Measurements from ENCODE around the gene ASS1.

ASS1 gene

DNA sequence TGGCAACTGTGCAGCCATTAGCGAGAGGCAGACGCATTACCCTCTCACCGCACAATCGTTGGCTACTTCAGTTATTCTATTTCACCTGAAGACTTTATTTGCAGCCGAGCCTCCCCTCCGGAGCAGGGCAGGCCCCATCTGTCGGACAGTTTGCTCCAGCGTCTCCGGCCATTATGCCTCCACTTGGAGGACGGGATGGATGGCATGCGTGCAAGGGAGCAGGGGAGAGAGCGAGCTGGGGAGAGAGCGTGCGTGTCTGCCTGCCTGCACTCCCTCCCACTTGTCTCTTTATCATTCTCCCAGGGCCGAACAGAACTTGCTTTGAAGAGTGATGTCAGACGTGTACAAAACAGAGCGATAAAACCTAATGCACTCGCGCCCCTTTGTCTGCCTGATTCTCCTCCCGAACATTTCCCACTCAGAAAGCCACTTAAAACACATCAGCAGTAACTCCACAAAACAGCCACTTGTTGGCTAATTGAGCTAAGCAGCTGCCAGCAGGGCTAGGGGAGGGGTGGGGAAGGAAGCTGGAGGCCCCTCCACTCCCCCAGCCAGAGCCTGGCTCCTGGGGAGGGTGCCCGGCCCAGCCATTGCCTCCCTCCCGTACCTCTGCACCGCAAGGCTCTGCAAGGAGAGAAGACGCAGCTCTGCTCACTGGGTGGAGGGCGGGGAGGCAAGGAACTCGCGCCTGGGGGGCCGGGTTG lies 91.2 kb downstream of the ASS1 start:
- Histone ChIP-seq H3K9ac (ENCODE audit: low read length) (no peak overlapping the region), H3K27me3 (ENCODE audit: control insufficient read depth, insufficient read depth, low read length) (peaks cover 26% of the 10 kb centered on the region), H3K9me3 (ENCODE audit: control insufficient read depth, insufficient read depth, low read depth, low read length) (no peaks in the 10 kb centered on the region), H3K36me3 (ENCODE audit: control insufficient read depth, insufficient read depth, low read length) (no peaks in the 10 kb centered on the region), H3K27ac (ENCODE audit: low read depth, low read length) (no peak overlapping the region), H3K4me3 (ENCODE audit: low read depth, low read length) (peak overlapping the region; percentile 12; the same call in 1 of the 2 replicates), H3K4me1 (ENCODE audit: control insufficient read depth, insufficient read depth, low read length) (peaks cover 28% of the 10 kb centered on the region)

DNA sequence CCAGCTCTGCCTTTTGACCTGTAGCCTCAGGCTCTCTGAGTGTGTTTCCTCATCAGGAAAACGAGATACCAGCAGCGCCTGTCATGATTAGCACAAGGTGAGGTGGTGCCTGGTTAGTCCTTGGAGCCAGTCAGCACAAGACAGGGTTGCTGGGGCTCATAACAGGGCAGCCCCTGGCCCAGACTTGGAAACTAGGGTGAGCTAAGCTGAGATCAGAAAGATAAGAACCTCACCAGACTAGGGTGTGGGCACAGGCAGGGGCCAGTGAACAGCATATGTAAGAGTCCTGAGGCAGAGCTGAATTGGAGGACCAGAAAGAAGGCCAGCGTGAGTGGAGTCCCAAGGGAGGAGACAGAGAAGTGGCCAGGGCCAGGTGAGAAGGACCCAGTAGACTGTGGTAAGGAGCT lies 91.9 kb downstream of the ASS1 start:
- no peaks in the 10 kb centered on the region for H3K9me3 ChIP-seq (ENCODE audit: control insufficient read depth, insufficient read depth, low read depth, low read length)
- H3K4me3 ChIP-seq (ENCODE audit: low read depth, low read length) = no peak overlapping the region
- H3K4me1 ChIP-seq (ENCODE audit: control insufficient read depth, insufficient read depth, low read length) = peaks cover 28% of the 10 kb centered on the region
- H3K27me3 ChIP-seq (ENCODE audit: control insufficient read depth, insufficient read depth, low read length) = peaks cover 26% of the 10 kb centered on the region
- no peak overlapping the region for H3K9ac ChIP-seq (ENCODE audit: low read length)
- H3K36me3 ChIP-seq (ENCODE audit: control insufficient read depth, insufficient read depth, low read length) = no peaks in the 10 kb centered on the region
- H3K27ac ChIP-seq (ENCODE audit: low read depth, low read length) = no peak overlapping the region

DNA sequence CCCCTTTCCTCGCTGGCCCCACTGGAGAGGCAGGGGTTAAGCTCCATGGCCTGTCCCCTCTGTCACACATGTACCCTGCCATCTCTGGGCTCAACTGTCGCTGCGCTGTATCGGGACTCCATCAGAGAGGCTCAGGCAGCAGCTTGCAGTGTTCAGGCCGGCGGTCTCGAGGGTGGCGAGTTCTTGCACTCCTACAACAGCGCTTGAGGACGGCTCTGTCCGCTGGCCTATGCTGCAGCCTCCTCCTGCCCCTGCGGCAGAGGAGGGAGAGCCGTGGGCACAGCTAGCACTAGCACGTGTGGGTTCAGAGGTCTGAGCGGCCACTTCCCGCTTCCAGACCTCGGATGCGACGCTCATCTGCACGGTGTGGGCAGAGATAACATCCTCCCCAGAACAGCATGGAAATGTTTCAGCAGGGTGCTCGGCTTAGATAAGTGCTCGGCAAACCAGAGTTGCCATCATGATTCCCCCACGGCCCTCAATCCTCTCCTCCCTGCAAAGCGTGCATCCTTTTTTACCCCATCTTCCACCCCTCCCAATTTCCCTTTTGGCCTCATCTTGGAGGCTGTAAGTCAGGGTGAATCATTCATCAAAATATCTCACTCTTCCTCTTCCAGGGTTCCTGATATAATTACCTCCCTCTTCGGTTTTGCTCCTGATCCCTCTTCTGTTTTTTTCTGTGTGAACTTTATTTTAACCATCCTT lies 92.7 kb downstream of the ASS1 start:
- Histone ChIP-seq H3K4me3 (ENCODE audit: low read depth, low read length) (no peak overlapping the region), H3K27me3 (ENCODE audit: control insufficient read depth, insufficient read depth, low read length) (peaks cover 26% of the 10 kb centered on the region), H3K4me1 (ENCODE audit: control insufficient read depth, insufficient read depth, low read length) (peaks cover 25% of the 10 kb centered on the region), H3K36me3 (ENCODE audit: control insufficient read depth, insufficient read depth, low read length) (no peaks in the 10 kb centered on the region), H3K9me3 (ENCODE audit: control insufficient read depth, insufficient read depth, low read depth, low read length) (no peaks in the 10 kb centered on the region), H3K27ac (ENCODE audit: low read depth, low read length) (no peak overlapping the region), H3K9ac (ENCODE audit: low read length) (no peak overlapping the region)

DNA sequence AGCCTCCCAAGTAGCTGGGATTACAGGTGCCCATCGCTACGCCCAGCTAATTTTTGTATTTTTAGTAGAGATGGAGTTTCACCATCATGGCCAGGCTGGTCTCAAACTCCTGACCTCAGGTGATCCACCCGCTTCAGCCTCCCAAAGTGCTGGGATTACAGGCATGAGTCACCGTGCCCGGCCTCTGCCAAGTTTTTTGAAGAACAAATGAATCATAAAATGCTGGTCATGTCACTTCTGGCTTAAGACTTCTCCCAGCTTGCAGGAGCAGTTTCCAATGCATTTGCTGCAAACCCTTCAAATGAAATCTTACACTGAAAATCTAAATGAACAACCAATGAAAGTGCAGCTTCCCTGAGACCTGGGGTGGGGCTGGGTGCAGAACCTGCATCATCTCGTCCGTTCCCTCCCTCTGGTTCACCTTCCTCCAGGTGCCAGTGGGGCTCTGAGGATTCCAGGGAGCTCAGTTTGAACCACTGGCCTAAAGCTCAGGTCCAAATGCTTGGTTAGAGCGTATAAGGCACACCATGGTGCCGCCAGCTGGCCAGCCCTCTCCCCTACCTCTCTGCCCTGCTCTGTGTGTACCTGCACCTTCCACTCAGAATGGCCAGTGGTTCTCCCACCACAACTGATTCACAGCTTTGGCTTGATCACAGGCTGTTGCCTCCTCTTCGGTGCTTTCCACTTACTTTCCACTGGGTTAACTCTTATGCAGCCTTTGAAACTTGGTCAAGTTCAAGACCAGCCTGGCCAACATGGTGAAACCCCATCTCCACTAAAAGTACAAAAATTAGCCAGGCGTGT lies 94.9 kb downstream of the ASS1 start:
- peaks cover 22% of the 10 kb centered on the region for H3K27me3 ChIP-seq (ENCODE audit: control insufficient read depth, insufficient read depth, low read length)
- no peak overlapping the region for H3K27ac ChIP-seq (ENCODE audit: low read depth, low read length)
- no peaks in the 10 kb centered on the region for H3K9me3 ChIP-seq (ENCODE audit: control insufficient read depth, insufficient read depth, low read depth, low read length)
- H3K9ac ChIP-seq (ENCODE audit: low read length) = no peak overlapping the region
- no peaks in the 10 kb centered on the region for H3K36me3 ChIP-seq (ENCODE audit: control insufficient read depth, insufficient read depth, low read length)
- H3K4me3 ChIP-seq (ENCODE audit: low read depth, low read length) = no peak overlapping the region
- H3K4me1 ChIP-seq (ENCODE audit: control insufficient read depth, insufficient read depth, low read length) = peaks cover 36% of the 10 kb centered on the region

DNA sequence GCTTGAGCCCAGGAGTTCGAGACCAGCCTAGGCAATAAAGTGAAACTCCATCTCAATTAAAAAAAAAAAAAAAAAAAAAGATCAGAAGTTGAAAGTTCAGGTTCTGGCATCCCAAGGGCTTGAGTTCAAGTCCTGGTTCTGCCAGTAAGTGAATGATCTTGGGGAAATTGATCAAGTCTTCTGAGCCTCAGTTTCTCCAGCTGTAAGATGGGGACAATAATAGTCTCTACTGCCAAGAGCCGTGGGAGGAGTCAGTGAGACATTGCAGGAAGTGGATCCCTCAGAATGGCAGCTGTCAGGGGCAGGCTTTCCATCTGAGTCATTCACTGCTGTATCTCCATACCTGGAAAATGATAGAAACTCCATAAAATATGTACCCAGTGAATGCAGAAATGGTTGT lies 96.8 kb downstream of the ASS1 start:
- Histone ChIP-seq H3K27me3 (ENCODE audit: control insufficient read depth, insufficient read depth, low read length) (peaks cover 18% of the 10 kb centered on the region), H3K9ac (ENCODE audit: low read length) (no peak overlapping the region), H3K9me3 (ENCODE audit: control insufficient read depth, insufficient read depth, low read depth, low read length) (no peaks in the 10 kb centered on the region), H3K4me3 (ENCODE audit: low read depth, low read length) (no peak overlapping the region), H3K36me3 (ENCODE audit: control insufficient read depth, insufficient read depth, low read length) (no peaks in the 10 kb centered on the region), H3K27ac (ENCODE audit: low read depth, low read length) (no peak overlapping the region), H3K4me1 (ENCODE audit: control insufficient read depth, insufficient read depth, low read length) (peaks cover 29% of the 10 kb centered on the region)

DNA sequence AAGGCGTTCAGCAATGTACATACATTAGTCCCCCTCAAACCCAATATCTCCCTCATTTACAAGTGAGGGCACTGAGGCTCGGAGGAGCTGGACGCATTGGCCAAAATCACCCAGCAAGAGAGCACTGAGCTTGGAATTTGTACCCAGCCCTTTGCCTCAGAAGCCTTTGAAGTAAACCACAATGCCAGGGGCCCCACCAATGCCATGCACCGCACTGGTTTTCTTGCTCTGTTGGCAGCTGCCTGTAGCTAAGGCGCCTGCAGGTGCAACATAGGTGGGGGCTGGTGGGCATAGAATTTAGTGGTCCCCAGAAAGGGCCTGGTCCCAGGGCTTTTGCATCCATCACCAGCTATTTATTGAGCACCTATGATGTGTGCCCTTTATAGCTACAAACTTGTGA lies 97.3 kb downstream of the ASS1 start:
- H3K4me3 ChIP-seq (ENCODE audit: low read depth, low read length) = no peak overlapping the region
- no peak overlapping the region for H3K9ac ChIP-seq (ENCODE audit: low read length)
- H3K27ac ChIP-seq (ENCODE audit: low read depth, low read length) = no peak overlapping the region
- no peaks in the 10 kb centered on the region for H3K9me3 ChIP-seq (ENCODE audit: control insufficient read depth, insufficient read depth, low read depth, low read length)
- peaks cover 29% of the 10 kb centered on the region for H3K4me1 ChIP-seq (ENCODE audit: control insufficient read depth, insufficient read depth, low read length)
- H3K27me3 ChIP-seq (ENCODE audit: control insufficient read depth, insufficient read depth, low read length) = peaks cover 13% of the 10 kb centered on the region; the same call in 1 of the 2 replicates
- no peaks in the 10 kb centered on the region for H3K36me3 ChIP-seq (ENCODE audit: control insufficient read depth, insufficient read depth, low read length)

DNA sequence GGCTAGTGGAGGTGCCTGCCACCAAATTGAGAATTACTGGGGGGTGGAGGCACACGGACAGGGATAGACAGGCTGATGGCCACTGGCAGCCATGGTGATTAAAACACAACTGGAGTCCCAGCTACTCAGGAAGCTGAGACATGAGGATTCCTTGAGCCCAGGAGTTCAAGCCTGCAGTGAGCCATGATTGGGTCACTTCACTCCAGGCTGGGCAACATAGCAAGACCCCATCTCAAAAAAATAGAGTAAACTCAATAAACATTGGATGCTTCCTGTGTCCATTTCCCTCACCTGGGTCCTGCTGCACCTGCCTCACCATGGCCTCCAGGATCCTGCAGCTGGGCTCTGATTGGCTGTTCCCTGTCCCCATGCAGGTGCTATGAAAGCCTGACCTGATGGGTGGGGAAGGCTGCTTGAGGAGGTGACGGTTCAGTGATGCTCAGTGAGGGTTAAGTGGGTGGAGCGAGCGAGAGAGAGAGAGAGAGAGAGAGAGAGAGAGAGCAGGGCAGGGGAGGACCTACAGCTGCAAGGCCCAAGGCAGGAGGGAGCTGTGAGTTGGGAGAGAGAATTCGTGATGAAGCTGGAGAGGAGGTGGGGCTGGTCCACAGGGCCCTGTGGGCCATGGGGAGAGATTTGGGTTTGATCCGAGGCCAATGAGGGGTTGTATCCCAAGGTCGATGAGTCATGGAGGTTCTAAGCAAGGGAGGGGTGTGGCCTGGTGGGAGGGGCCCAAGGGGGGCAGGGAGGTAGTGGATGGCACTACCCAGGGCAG lies 97.9 kb downstream of the ASS1 start:
- Histone ChIP-seq H3K27me3 (ENCODE audit: control insufficient read depth, insufficient read depth, low read length) (peaks cover 13% of the 10 kb centered on the region; the same call in 1 of the 2 replicates), H3K4me1 (ENCODE audit: control insufficient read depth, insufficient read depth, low read length) (peaks cover 24% of the 10 kb centered on the region), H3K27ac (ENCODE audit: low read depth, low read length) (no peak overlapping the region), H3K36me3 (ENCODE audit: control insufficient read depth, insufficient read depth, low read length) (no peaks in the 10 kb centered on the region), H3K9ac (ENCODE audit: low read length) (no peak overlapping the region), H3K9me3 (ENCODE audit: control insufficient read depth, insufficient read depth, low read depth, low read length) (no peaks in the 10 kb centered on the region), H3K4me3 (ENCODE audit: low read depth, low read length) (no peak overlapping the region)

DNA sequence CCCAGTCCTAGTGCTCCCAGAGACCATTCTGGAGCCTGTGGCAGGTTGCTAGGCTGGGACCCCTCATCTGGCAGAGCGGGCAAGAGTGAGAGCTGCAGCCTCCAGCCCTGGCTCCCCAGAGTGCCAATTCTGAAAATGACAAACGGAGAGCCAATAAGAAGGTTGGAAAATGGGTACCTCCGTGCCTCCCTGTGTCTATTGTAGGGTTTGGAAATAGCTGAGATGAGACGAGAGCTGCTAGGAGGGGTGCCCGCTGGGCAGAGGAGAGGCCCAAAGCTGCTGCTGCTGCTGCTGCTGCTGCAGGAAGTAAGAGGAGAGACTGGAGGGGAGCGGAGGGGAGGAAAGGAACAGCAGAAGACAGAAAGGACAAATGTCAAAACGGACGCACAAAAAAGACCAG lies 98.6 kb downstream of the ASS1 start:
- Histone ChIP-seq H3K9ac (ENCODE audit: low read length) (no peak overlapping the region), H3K27ac (ENCODE audit: low read depth, low read length) (no peak overlapping the region), H3K36me3 (ENCODE audit: control insufficient read depth, insufficient read depth, low read length) (no peaks in the 10 kb centered on the region), H3K4me3 (ENCODE audit: low read depth, low read length) (no peak overlapping the region), H3K9me3 (ENCODE audit: control insufficient read depth, insufficient read depth, low read depth, low read length) (no peaks in the 10 kb centered on the region), H3K4me1 (ENCODE audit: control insufficient read depth, insufficient read depth, low read length) (peaks cover 24% of the 10 kb centered on the region), H3K27me3 (ENCODE audit: control insufficient read depth, insufficient read depth, low read length) (peaks cover 10% of the 10 kb centered on the region; the same call in 1 of the 2 replicates)

DNA sequence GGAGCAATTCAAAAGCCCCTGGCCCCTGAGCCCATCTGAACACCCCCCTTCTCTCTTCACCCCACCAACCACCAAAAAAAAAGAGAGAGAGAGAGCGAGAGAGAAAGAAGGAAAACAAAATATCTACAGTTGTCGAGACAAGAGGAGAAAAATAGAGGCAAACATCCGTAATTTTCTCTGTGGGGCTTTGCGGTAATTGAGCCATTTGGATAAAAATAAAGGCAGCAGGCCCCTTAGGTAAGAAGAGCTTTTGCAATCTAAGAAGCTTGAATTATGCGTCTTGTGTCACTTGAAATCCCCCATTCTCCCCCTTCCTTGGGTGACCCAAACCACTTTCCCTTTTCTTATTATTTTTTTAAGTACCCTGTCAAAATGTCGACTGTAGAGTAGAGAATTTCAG lies 99.1 kb downstream of the ASS1 start:
- Histone ChIP-seq H3K9me3 (ENCODE audit: control insufficient read depth, insufficient read depth, low read depth, low read length) (no peaks in the 10 kb centered on the region), H3K4me3 (ENCODE audit: low read depth, low read length) (no peak overlapping the region), H3K9ac (ENCODE audit: low read length) (no peak overlapping the region), H3K4me1 (ENCODE audit: control insufficient read depth, insufficient read depth, low read length) (peaks cover 24% of the 10 kb centered on the region), H3K27me3 (ENCODE audit: control insufficient read depth, insufficient read depth, low read length) (peaks cover 8% of the 10 kb centered on the region; the same call in 1 of the 2 replicates), H3K27ac (ENCODE audit: low read depth, low read length) (no peak overlapping the region), H3K36me3 (ENCODE audit: control insufficient read depth, insufficient read depth, low read length) (no peaks in the 10 kb centered on the region)

DNA sequence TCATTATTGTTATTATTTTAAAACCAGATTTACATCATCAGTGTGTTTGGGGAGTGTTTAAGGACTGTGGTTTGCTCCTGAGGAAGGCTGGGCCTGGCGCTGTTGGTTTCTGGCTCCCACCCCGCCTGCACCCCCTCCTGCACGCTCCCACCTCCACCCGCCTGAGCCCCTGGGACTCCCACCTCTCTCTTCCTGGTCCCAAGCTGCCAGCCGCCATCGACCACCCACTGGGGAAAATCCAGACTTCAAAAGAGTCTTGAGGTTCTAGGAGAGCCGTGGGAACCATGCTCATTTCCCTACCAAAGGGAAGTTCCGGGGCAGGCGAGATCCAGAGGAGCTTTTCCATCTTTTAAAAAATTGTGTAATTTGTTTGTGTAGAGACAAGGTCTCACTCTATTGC lies 99.6 kb downstream of the ASS1 start:
- Histone ChIP-seq H3K9me3 (ENCODE audit: control insufficient read depth, insufficient read depth, low read depth, low read length) (peaks cover 4% of the 10 kb centered on the region; the same call in 1 of the 2 replicates), H3K27ac (ENCODE audit: low read depth, low read length) (no peak overlapping the region), H3K27me3 (ENCODE audit: control insufficient read depth, insufficient read depth, low read length) (peaks cover 3% of the 10 kb centered on the region; the same call in 1 of the 2 replicates), H3K9ac (ENCODE audit: low read length) (no peak overlapping the region), H3K4me3 (ENCODE audit: low read depth, low read length) (no peak overlapping the region), H3K36me3 (ENCODE audit: control insufficient read depth, insufficient read depth, low read length) (no peaks in the 10 kb centered on the region), H3K4me1 (ENCODE audit: control insufficient read depth, insufficient read depth, low read length) (peaks cover 24% of the 10 kb centered on the region)
